Measurements from ENCODE around the gene SYT6.

SYT6 gene

GRCh38 chr1:114167226-114167625 lies 13.6 kb upstream of the SYT6 start:
- Mint-ChIP-seq H3K27me3 (peaks cover 9% of the 10 kb centered on the region), H3K27ac (no peak overlapping the region), H3K36me3 (ENCODE audit: low read depth) (no peaks in the 10 kb centered on the region), H3K4me3 (no peak overlapping the region), H3K4me1 (ENCODE audit: low read depth) (peaks cover 7% of the 10 kb centered on the region), H3K9me3 (no peaks in the 10 kb centered on the region)
- DNase-seq = no peak

DNA sequence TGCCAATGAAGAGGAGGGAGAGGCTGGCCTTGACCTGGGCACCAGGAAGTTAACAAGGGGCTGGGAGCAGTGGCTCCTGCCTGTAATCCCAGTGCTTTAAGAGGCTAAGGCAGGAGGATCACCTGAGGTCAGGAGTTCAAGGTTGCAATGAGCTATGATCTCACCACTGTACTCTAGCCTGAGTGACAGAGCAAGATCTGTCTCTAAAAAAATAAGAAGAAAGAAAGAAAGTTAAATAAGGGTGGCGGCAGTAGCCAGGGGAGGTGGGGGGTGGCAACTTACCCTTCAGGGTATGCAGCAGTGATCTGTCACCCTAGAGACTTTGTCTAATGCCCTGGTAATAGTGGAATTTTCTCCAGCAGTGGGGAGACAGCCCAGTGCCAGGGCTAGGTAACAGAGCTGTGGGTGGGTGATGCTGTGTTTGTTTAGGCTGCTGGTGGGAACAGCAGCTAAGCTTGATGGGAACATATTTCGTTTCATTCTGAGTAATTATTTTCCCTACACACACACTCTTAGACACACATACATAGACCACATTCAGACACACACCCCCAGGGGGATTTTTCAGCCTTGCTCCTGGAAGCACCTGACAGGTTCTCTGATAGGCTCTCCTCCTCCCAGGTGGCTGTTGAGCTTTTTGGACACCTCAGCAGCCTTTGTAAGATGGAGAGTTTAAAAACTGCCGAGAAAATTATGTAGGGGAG lies 11.3 kb upstream of the SYT6 start:
- Mint-ChIP-seq H3K4me3 (no peak overlapping the region), H3K27me3 (peaks cover 26% of the 10 kb centered on the region), H3K27ac (no peak overlapping the region), H3K36me3 (ENCODE audit: low read depth) (no peaks in the 10 kb centered on the region), H3K4me1 (ENCODE audit: low read depth) (peaks cover 7% of the 10 kb centered on the region), H3K9me3 (no peaks in the 10 kb centered on the region)
- no peak for DNase-seq

DNA sequence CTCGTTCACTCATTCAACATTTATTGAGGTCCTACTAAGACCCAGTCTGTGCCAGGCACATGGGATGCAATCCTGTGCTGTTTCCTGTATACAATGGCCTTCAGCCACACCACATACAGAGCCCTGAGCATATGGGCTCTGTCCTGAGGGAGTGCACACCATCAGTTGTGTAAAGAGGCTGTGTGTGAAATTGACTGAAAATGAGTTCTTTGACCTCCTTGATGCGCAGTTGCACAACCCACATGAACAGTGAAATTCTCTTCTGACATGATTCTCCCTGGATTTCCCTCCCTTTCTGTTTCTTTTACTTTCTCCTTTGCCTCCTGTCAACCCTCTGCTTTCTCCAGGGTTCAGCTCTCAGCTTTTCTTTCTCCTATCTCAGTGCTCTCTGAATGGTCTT lies 6.3 kb upstream of the SYT6 start:
- no peaks in the 10 kb centered on the region for H3K4me1 Mint-ChIP-seq (ENCODE audit: low read depth)
- H3K27me3 Mint-ChIP-seq = peaks cover 70% of the 10 kb centered on the region
- no peak overlapping the region for H3K4me3 Mint-ChIP-seq
- no peak overlapping the region for H3K27ac Mint-ChIP-seq
- no peaks in the 10 kb centered on the region for H3K9me3 Mint-ChIP-seq
- DNase-seq = no peak
- no peaks in the 10 kb centered on the region for H3K36me3 Mint-ChIP-seq (ENCODE audit: low read depth)

- Mint-ChIP-seq H3K4me3 (no peak overlapping the region), H3K4me1 (ENCODE audit: low read depth) (peaks cover 10% of the 10 kb centered on the region), H3K27me3 (peaks cover 81% of the 10 kb centered on the region), H3K9me3 (no peaks in the 10 kb centered on the region), H3K27ac (no peak overlapping the region), H3K36me3 (ENCODE audit: low read depth) (no peaks in the 10 kb centered on the region)
- no peak for DNase-seq
Measured at GRCh38 chr1:114157275-114157660, 3.6 kb upstream of the SYT6 start.

DNA sequence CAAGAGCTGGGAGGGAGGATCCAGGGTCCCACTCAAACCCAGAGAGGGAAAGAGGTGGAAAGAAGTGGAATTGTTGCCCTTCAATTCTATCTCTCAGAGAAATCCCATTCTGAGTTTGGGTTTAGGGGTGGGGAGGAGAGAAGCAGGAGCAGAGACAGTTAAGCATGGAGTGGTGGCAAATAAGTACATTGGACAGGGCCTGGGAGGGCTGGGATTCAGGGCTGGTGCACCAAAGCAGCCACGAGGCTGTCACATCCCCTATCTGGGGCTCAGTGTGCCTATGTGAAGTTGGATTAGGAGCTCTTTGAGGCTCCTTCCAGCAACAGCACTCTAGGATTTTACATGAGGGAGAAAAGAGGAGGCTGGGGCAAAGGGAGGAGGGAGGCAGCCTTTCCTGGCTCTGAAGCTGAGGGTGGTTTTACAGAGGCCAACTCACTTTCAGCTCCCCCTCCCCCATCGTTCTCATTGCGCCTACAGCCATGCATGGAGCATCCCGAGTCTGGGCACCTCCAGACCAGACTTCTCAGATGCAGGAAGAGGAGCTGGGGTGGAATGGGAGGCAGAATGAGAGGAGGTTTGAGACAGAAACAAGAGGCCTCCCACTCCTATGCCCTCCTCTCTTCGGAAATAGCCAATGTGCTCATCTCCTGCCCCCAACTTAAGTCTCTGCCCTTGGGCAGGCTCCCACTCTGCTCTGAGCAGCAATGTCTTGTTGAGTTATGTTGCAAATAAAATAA lies 3.0 kb upstream of the SYT6 start:
- peaks cover 86% of the 10 kb centered on the region for H3K27me3 Mint-ChIP-seq
- H3K4me1 Mint-ChIP-seq (ENCODE audit: low read depth) = peaks cover 10% of the 10 kb centered on the region

GRCh38 chr1:114155706-114156105 lies 2.0 kb upstream of the SYT6 start:
- H3K4me3 Mint-ChIP-seq = no peak overlapping the region

More for the DNA sequence above, 3.0 kb upstream of the SYT6 start:
- Mint-ChIP-seq H3K36me3 (ENCODE audit: low read depth) (no peaks in the 10 kb centered on the region), H3K9me3 (no peaks in the 10 kb centered on the region), H3K4me3 (no peak overlapping the region), H3K27ac (no peak overlapping the region)
- DNase-seq = no peak

DNA sequence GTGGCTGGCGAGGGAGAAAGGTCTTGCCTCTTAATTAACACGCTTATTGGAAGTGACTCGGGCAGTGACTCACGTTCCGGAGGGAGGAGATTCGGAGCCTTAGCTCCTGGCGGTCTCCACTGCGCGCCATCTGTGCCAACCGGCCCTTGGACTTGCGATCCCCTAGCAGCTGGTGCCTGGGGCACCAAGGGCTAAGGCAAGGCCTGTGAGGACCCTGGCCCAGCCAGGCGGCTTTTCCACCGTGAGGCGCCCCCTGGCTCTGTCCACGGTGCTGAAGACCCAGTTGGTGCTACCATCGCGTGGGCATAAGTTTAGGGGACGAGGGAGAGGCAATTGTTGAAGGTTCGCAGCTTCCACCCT lies 1.3 kb upstream of the SYT6 start:
- no peaks in the 10 kb centered on the region for H3K36me3 Mint-ChIP-seq (ENCODE audit: low read depth)
- H3K4me3 Mint-ChIP-seq = peak overlapping the region; percentile 13
- peaks cover 86% of the 10 kb centered on the region for H3K27me3 Mint-ChIP-seq

More at GRCh38 chr1:114155706-114156105, 2.0 kb upstream of the SYT6 start:
- Mint-ChIP-seq H3K36me3 (ENCODE audit: low read depth) (no peaks in the 10 kb centered on the region), H3K27me3 (peaks cover 86% of the 10 kb centered on the region), H3K27ac (no peak overlapping the region), H3K4me1 (ENCODE audit: low read depth) (peaks cover 10% of the 10 kb centered on the region), H3K9me3 (no peaks in the 10 kb centered on the region)
- no peak for DNase-seq

GRCh38 chr1:114154146-114154962 lies 685 bp upstream of the SYT6 start:
- H3K27me3 Mint-ChIP-seq = peaks cover 86% of the 10 kb centered on the region
- H3K4me1 Mint-ChIP-seq (ENCODE audit: low read depth) = peaks cover 10% of the 10 kb centered on the region
- peak; percentile 45 for DNase-seq
- no peaks in the 10 kb centered on the region for H3K9me3 Mint-ChIP-seq
- no peak overlapping the region for H3K27ac Mint-ChIP-seq
- H3K36me3 Mint-ChIP-seq (ENCODE audit: low read depth) = no peaks in the 10 kb centered on the region
- peak overlapping the region; percentile 32 for H3K4me3 Mint-ChIP-seq

More for the DNA sequence above, 1.3 kb upstream of the SYT6 start:
- H3K9me3 Mint-ChIP-seq = no peaks in the 10 kb centered on the region
- peaks cover 10% of the 10 kb centered on the region for H3K4me1 Mint-ChIP-seq (ENCODE audit: low read depth)
- H3K27ac Mint-ChIP-seq = no peak overlapping the region
- no peak for DNase-seq

DNA sequence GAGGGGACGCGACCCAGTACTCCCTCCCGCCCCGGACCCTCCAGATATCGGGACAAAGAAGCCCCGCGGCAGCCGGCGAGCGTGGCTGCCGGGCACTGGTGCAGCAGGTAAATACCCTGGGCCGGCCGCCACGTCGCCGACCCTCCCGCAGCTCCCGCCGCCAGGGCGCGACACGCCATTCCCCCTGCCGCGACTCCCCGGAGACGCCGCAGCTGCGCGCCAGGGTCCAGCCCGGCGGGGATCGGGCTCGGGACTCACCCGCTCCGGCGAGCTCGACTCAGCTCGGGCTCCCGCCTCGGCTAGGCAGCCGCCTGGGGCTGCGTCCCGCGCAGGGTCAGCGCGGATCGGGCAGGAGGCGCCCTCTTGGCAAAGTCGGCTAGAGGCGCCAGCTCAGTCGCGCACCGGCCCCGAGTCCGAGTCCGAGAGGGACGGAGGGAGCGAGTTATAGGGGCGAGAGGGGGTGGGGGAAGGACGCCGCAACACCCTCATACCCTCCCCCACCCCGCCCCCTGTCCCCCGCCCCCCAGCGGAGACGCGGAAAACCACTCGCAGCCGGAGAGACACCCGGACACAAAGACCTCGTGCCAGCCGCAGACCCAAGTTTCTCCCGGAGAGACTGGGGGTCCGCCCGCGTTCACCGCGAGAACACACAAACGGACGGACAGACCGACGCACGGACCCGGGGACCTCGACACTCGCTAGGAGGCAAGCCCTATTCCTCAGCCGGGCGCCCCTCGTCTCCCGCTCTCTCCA lies 985 bp downstream of the SYT6 start:
- peak; percentile 53 for DNase-seq
- Mint-ChIP-seq H3K36me3 (ENCODE audit: low read depth) (no peaks in the 10 kb centered on the region), H3K4me1 (ENCODE audit: low read depth) (peaks cover 10% of the 10 kb centered on the region), H3K27me3 (peaks cover 88% of the 10 kb centered on the region), H3K4me3 (peak overlapping the region; percentile 50), H3K27ac (no peak overlapping the region), H3K9me3 (no peaks in the 10 kb centered on the region)

DNA sequence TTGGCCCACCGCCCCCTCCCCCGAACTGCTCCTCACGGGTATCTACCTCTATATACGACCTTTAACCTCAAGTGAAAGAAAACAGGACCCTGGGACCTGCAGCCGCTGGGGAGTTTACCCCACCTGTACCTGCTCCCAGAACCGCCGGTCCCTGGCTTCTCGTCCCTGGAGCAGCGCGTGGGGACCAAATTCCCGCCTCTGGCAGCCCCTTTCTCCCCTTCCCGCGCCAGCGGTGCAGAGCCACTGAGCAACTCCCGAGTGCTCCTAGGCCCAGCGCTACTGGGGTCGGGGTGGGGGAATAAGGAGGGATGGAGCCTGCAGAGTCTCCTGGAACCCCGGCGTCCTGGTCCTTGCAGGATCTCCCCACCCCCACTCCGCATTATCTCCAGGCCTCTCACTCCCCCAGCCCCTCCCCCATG lies 1.6 kb downstream of the SYT6 start:
- H3K4me3 Mint-ChIP-seq = no peak overlapping the region
- no peaks in the 10 kb centered on the region for H3K36me3 Mint-ChIP-seq (ENCODE audit: low read depth)

GRCh38 chr1:114150016-114150415 lies 3.7 kb downstream of the SYT6 start:
- Mint-ChIP-seq H3K4me1 (ENCODE audit: low read depth) (peaks cover 10% of the 10 kb centered on the region), H3K27me3 (peaks cover 69% of the 10 kb centered on the region), H3K4me3 (no peak overlapping the region), H3K36me3 (ENCODE audit: low read depth) (no peaks in the 10 kb centered on the region), H3K27ac (no peak overlapping the region), H3K9me3 (no peaks in the 10 kb centered on the region)
- no peak for DNase-seq

More for the DNA sequence above, 1.6 kb downstream of the SYT6 start:
- Mint-ChIP-seq H3K9me3 (no peaks in the 10 kb centered on the region), H3K4me1 (ENCODE audit: low read depth) (peaks cover 10% of the 10 kb centered on the region), H3K27me3 (peaks cover 87% of the 10 kb centered on the region), H3K27ac (no peak overlapping the region)
- DNase-seq = no peak

DNA sequence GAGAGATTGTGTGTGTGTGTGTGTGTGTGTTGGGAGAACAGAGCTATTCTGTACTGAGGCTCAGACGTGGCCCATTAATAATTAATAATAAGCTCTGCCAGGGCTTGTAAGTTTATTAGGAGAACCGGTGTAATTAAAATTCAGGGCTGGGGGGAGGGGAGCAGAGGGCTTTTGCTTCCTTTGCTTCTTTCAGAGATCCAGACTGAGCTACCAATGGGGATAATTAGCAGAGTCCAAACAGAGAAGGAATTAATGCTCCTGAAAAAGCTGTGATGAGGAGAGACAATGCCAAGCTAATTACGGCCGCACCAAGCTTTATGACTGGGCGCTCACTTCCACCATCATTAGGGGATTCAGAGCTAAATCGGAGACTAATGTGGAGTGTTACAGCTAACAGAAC lies 4.5 kb downstream of the SYT6 start:
- no peak for DNase-seq
- H3K36me3 Mint-ChIP-seq (ENCODE audit: low read depth) = no peaks in the 10 kb centered on the region
- H3K27ac Mint-ChIP-seq = no peak overlapping the region
- H3K4me1 Mint-ChIP-seq (ENCODE audit: low read depth) = peaks cover 4% of the 10 kb centered on the region
- peaks cover 64% of the 10 kb centered on the region for H3K27me3 Mint-ChIP-seq
- H3K4me3 Mint-ChIP-seq = no peak overlapping the region
- no peaks in the 10 kb centered on the region for H3K9me3 Mint-ChIP-seq

DNA sequence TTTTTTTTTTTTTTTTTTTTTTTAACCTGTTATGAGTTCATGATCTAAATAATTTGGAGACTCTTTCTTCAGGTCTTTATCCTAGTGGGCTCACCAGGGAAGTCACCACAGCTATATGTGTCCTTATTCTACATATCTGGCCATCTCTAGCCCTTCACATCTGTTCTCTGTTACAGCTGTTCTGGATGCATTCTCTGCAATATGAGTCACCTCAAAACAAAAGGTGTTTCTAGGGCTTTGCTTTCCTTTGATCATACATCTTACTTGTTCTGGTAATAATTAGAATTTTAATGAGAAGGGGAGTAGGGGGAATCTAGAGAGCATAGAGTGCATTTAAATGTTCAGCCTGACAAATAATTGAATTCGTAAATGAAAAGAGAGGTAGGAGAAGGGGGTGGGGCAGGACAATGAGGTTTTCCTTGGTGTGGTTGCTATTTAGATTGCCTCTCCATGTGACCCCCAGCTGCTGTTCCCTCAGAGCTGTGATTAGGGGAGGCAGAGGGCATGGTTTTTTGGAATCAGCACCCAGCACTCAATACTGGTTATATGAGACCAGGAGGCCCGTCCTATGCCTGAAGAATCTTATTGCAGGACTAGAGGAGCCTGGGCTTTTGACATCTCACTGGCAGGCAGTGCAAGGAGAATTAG lies 8.0 kb downstream of the SYT6 start:
- DNase-seq = no peak
- Mint-ChIP-seq H3K27me3 (peaks cover 36% of the 10 kb centered on the region), H3K9me3 (no peaks in the 10 kb centered on the region), H3K36me3 (ENCODE audit: low read depth) (no peaks in the 10 kb centered on the region), H3K4me1 (ENCODE audit: low read depth) (no peaks in the 10 kb centered on the region), H3K27ac (no peak overlapping the region), H3K4me3 (no peak overlapping the region)

DNA sequence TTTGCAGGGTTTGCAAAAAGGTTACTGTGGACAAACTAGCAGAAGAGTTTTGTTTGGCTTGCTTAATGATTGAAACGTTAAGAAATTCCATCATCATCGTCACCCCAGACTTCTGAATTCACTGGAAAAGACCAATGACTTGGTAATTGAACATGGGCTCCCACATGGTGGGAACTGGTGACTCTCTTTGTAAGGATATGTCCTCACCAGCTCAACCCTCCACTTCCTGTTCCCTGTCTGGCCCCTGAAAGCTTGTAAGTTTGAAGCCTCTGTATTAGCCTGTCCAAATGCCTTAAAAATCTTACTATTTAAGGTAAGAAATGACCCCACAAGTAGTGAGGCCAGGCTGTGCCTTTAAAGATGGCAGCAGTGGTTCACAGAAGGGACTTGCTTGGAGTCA lies 9.7 kb downstream of the SYT6 start:
- no peaks in the 10 kb centered on the region for H3K4me1 Mint-ChIP-seq (ENCODE audit: low read depth)
- no peak overlapping the region for H3K4me3 Mint-ChIP-seq
- H3K27ac Mint-ChIP-seq = no peak overlapping the region

More for the DNA sequence above, 9.7 kb downstream of the SYT6 start:
- H3K9me3 Mint-ChIP-seq = no peaks in the 10 kb centered on the region
- DNase-seq = no peak
- peaks cover 22% of the 10 kb centered on the region for H3K27me3 Mint-ChIP-seq
- H3K36me3 Mint-ChIP-seq (ENCODE audit: low read depth) = no peaks in the 10 kb centered on the region
